HCEC 1CT (cell line): Measurements from ENCODE around the gene DENND2D.

Experiments
- DNase-seq: peaks from one replicate; pipeline ENCODE4 v3.0.0-alpha.2; 2017

The DENND2D gene

DNA sequence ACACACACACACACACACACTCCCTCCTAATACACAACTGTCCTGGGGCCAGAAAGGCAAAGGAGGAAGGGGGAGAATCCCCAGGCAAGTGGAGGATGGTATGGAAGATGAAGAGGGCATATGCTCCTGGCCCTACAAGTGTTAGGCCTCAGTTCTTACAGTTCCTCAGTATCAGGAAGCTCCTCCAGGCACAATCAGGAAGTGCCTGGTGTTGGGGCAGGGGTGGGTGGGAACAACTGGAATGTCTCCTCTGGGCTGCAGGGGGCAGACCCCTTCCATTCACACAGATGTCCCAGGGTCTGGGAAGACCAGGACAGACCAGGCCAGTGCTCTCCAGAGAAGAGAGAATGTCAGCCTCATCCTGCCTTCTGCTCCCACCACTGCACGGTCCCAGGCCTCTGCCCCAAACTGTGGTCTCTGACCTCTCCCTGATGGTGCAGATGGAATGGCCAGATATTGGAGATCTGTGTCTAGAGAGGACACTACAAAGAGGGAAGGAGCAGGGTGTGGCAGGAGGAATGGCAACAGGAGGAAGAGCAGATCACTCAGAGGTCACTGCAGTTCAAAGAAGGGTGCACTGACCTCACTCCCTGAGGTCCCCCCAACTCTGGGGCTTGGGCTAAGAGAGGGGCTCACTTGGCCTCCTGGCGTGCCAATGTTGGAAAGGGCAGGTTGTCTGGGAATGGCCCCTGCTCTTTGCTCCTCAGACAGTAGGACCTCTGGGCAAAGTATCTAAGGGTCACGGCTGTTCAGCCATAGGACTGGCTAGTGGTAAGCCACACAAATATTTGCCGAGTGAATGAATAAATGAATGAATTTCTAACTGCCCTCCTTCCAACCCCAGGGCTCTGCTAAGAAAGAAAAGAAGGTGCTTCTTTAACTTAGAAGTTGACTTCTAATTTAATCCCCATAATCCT is 2.5 kb upstream of the DENND2D start:
- DNase-seq: no peak

- no peak for DNase-seq
These were observed 1.9 kb upstream of the DENND2D start for GRCh38 chr1:111202366-111202706.

DNA sequence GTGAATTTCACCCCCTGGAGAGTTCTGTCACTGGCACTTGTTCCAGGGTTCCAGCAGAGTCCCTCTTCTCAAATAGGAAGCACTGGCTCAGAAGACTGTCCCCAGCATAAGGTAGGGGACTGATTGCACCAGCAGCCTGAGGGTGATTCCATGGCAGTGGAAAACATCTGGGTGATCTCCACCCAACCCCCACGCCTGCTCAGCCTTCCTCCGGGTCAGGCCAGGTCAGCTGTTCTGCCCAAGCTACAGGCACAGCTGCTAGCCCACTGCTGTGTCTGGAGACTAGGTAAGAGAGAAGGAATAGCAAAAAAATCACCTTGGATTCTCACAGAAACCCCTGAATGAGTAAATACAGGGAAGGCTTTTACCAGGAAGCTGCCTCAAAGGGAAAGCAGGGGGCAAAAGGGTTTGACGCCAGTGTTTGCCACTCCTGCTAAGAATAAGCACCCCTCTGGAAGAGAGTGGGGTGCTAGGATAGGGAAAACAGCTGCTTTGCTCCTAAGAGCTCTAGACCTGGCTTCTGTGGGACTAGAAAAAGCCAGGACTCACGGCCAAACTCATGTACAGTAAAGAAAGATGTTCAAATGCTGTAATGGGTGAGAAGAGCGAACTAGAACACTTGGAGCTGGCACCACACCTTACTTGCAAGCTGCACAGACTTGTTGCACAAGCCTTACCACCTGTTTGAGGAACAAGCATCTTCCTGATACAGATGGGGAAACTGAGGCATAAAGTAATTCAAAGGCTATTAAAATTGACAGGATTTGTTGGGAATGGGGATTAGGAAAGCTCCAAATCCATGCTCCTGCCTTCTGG is 1.0 kb upstream of the DENND2D start:
- no peak for DNase-seq

- no peak for DNase-seq
These were observed 336 bp upstream of the DENND2D start for GRCh38 chr1:111200802-111201161.

DNA sequence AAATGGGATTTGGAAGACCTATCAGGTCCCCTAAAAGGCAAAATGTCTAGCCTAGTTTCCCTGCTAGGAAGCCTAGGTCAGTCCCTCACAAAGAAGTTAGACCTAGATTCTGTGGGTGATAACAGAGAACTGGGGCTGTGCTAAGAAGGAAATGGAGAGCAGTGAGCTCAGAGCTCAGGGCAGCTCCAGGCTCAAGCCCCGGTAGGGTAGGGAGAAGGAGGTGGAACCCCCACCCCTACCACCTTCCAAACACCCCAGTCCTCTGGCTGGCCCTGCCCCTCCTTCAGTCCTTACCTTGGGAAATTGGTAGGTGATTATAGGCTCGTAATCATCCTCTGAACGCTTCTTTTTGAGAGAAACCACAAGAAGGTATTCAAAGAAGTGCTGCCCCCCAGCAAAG is 1.1 kb downstream of the DENND2D start:
- no peak for DNase-seq

GRCh38 chr1:111198836-111199235 is 1.6 kb downstream of the DENND2D start:
- no peak for DNase-seq

GRCh38 chr1:111197598-111198284 is 2.7 kb downstream of the DENND2D start:
- DNase-seq: peak; percentile 42

- DNase-seq: no peak
These were observed 4.2 kb downstream of the DENND2D start for GRCh38 chr1:111196213-111196612.

GRCh38 chr1:111195002-111195684 is 5.3 kb downstream of the DENND2D start:
- DNase-seq: peak; percentile 6

DNA sequence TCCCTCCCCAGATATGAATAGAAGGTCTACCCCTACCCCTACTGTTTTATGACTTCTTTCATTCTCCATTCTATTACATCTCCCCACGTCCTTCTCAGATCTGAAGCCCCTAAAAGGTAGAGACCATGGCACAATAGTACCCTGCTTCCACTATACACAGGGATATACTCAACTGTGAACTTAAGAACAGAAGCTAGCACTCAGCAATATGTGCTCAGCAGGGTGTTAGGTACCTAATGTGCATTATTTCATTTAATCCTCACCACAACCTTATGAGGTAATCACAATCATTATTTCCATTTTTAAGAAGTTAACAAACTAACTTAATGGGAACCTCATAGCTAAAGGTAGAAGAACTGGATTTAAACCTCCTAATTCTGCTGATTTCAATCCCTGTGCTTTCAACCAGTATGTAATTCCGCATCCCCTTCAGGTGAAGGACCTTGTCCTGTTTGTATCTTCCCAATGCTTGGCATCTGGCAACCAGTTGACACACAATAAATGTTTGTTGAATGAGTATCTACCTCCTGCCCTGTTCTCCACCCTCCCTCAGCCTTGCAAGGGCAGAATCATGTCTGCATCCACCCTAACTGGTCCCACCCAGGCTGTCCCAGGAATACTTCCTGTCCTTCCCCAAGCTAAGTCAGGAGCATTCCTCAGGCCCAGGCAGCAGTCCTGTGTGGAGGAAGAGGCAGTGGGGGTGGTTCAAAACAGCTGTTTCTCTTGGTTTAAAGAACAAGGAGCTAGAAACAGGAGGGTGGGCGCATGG is 6.5 kb downstream of the DENND2D start:
- DNase-seq: no peak

DNA sequence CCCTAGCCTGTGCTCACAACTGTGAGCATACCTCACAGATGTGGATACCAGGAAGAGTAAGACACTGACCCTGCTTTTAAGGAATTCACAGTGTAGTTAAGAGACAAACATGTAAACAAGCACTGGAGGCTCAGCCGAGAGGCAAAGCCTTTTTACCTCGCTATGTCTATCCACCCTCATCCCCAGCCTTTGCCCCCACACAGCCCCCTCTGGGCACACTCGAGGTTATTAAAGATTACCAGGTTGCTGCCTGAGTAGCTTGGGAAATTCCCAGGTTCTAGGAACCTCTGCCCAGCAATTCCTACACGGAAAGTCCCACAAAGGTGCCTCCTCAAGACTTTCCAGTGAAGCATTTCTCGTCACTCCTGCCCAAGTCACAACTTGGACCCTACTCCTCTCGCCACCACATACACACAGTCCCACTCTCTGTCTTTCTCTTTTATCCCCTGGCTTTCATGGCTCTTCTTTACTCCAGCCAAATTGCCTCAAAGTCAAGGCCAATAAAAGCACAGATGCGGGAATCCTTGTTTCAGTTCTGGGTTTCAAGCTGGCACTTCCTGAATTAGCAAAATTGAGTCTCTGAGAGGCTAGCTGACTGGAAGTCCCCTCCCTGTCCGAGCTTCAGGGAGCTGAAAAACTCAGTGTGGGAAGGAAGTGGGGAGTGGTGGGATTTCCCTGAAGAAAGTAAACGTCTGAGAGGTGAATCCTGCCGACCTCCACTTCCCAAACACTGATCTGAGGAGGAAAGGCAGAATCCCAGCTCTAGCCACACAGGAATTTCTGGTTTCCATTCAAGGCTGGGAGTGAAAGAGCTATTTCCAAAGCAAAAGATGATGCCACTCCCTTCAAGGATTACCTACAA is 7.6 kb downstream of the DENND2D start:
- DNase-seq: no peak

GRCh38 chr1:111192074-111192473 is 8.4 kb downstream of the DENND2D start:
- no peak for DNase-seq

DNA sequence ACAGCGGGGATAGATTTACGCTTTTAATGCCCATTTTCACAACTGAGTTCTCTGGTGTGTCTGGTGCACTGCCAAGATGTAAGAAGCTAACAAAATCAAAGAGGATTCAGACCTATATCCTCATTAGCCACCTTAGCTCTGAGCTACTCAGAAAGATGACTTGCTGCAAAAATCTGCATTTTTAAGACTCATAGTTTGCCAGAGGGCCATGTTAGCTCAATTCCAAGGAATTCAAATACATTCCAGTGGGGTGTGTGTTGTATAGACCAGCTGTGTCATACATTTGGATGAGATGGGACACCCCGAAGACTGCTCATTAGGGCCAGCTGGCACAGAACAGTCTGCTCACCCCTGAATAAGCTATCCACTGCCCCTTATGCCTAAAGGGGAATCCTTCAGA is 8.9 kb downstream of the DENND2D start:
- peak; percentile 92 for DNase-seq

- DNase-seq: peak; percentile 73
These were observed 9.5 kb downstream of the DENND2D start for GRCh38 chr1:111190931-111191451.

DNA sequence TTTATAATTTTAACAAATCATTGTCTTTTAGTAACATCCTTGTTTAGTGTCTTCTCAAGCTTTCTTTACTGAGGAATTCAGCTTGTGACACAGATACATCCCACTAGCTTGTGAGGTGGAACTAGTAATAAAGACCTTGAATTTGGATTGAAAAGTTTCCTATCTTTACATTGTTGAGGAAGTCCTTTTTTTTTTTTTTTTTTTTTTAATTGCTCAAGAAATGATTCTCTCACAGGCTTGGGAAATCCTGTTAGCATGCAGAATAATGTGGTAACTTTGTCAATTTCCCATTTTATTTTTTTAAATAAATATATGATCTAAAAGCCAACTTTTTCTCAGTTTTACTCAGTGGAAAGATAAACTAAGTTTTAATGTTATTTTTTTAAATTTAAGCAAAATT is 15.8 kb downstream of the DENND2D start:
- no peak for DNase-seq

DNA sequence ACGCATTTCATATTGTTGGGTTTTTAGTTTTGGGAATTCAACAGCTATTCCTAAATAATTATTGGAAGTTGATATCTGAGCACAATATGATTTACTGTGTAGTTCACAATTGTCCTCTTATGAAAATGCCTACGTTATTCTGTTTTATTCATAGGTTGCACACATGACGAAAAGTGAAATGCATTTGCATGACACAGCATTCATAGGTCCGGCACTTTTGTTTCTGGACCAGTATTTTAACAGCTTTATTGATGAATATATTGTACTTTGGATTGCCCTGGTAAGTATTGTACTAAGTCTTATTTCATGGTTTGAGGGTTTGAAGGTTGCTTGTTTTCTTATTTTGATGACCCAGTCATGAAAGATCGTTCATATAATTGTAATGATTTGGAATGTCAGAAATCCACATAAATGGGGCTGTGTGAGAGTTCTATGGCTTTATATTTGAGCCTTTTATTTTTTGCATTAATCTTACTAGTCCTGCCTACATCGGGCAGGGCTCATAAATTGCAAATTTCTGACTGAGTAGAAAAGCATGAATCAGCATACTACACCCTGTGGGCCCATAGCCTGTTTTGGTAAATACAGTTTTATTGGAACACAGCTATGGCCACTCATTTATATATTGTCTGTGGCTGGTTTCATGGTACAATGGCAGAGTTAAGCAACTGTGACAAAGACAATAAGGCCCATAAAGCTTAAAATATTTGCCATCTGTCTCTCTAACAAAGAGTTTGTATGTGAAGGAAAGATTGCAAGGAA is 17.0 kb downstream of the DENND2D start:
- DNase-seq: no peak

GRCh38 chr1:111182052-111182451 is 18.4 kb downstream of the DENND2D start:
- DNase-seq: no peak

DNA sequence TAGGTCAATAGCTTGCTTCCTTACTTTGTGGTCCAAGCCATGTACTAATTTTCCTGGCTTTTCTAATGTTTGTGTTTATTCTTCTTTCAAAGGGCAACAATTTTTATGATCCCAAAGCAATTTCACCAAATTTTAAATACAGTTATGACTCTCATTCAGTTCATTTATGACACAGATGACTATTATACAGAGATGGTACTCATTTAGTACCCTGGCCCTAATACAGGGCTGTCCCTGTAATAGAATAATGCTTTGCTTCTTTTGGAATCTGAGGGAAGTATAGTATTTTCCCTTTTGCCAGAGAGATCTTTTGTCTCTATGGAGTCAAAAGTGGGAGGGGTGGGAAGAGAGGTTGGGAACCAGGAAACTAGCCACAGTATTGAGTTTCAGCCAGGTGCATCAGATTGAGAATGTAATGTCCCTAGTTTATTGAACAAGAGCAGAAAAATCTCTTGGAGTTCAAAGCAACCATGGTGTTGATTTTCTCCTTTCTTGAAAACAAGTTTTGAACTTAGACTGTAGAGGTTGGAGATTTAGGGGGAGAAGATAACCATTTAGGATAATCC is 20.4 kb downstream of the DENND2D start:
- DNase-seq: no peak

GRCh38 chr1:111176678-111177077 is 23.8 kb downstream of the DENND2D start:
- no peak for DNase-seq

DNA sequence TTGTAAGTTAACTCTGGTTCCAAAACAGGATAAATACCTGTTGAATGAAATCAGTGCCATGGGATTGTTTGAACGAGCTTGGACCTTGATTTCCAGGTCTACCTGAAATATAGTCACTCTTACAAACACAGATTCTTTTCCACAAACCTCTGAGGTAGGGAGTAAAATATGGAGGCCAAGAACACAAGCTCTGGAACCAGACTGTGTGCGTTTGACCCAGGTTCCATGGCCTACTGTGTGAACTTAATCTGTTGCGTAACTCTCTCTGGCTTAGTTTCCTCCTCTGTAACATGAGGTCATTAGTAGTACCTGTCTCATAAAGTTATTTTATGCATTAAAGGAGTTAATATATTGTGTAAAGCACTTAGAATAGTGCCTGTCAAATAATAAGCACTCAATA is 25.1 kb downstream of the DENND2D start:
- no peak for DNase-seq
